Sigmoid colon (tissue), 7 donors: ENCODE results near the gene CST6. TPM values are rescaled to one million over a fixed set of nuclear protein-coding genes. Genes with fewer than 3 reads are reported as not detected.

ENCODE experiments used
- DNase-seq: peaks from one replicate; pipeline ENCODE4 v3.0.0-alpha.2; 2019
- H3K27ac ChIP-seq, 4 donors: fragments of 200-600 bp; sonication (generic); one replicate each; pipeline ENCODE4 v1.5.1; 2016 to 2019; ENCODE audit warnings: mild to moderate bottlenecking in 1 of 4
- H3K27me3 ChIP-seq, 3 donors: fragments of 200-600 bp; sonication (generic); one replicate each; pipeline ENCODE4 v1.5.1; 2019; ENCODE audit warnings: mild to moderate bottlenecking in 1 of 3
- H3K36me3 ChIP-seq, 4 donors: fragments of 200-600 bp; sonication (generic); one replicate each; pipeline ENCODE4 v1.5.1; 2016 to 2019
- H3K4me1 ChIP-seq, 4 donors: fragments of 200-600 bp; sonication (generic); one replicate each; pipeline ENCODE4 v1.5.1; 2017 to 2019
- H3K4me3 ChIP-seq, 4 donors: fragments of 200-600 bp; sonication (generic); one replicate each; pipeline ENCODE4 v1.5.1; 2017 to 2019; ENCODE audit warnings: mild to moderate bottlenecking in 2 of 4, moderate library complexity in 1 of 4
- H3K9me3 ChIP-seq, 4 donors: fragments of 200-600 bp in 3 of 4; sonication (generic) in 3 of 4; one replicate each; pipeline versions ENCODE4 v1.5.1 to v1.6.1; 2013 to 2019
- CTCF ChIP-seq, 4 experiments: fragments of 450-650 bp in 3 of 4; fragments of 200-600 bp in 1 of 4; IDR thresholded peaks; one replicate each; pipeline ENCODE4 v1.5.1; 2016 to 2019; ENCODE audit warnings: antibody characterized with exemption in 4 of 4, mild to moderate bottlenecking in 3 of 4, moderate library complexity in 2 of 4
- EP300 ChIP-seq, 4 donors: sonication (generic); formaldehyde crosslinking; IDR thresholded peaks; one replicate each; pipeline ENCODE4 v1.6.1; 2017; ENCODE audit warnings: antibody characterized with exemption in 4 of 4
- POLR2A ChIP-seq, 2 donors: fragments of 450-650 bp; IDR thresholded peaks; one replicate each; pipeline ENCODE4 v1.6.1; 2016; ENCODE audit warnings: antibody characterized with exemption in 2 of 2, mild to moderate bottlenecking in 2 of 2, moderate library complexity in 2 of 2
- POLR2AphosphoS5 ChIP-seq, 4 donors: sonication (generic); formaldehyde crosslinking; IDR thresholded peaks; one replicate each; pipeline ENCODE4 v1.6.1; 2017; ENCODE audit warnings: antibody characterized with exemption in 4 of 4
- WGBS, 2 donors: extraction: QIAGEN DNeasy Blood & Tissue Kit; methylation state at CpG; one replicate each; pipeline ENCODE4 v1.1.7; 2013; 5-methylcytosine and 5-hydroxymethylcytosine counted together
- intact Hi-C: fragments of 100-400 bp; cut with DNase I; formaldehyde crosslinking; loops from one replicate; pipeline ENCODE4 v1.15.1; 2023
- polyA plus RNA-seq, 3 donors: library from polyadenylated mRNA; stranded (reverse); fragments of 200-250 nt; gene quantifications; one replicate each; pipeline ENCODE4 v1.2.3, GENCODE V29; 2013
- total RNA-seq, 4 donors: library from RNA; depleted of rRNA; stranded (reverse); fragments of >200 nt; gene quantifications; one replicate each; pipeline ENCODE4 v1.1.0, GENCODE V29; 2016
- donor health status: healthy with polysubstance abuse.
- donor health status: Bipolar disorder and iron deficiency.
- donor health status: healthy.

Gene CST6
- total and polyA plus RNA-seq, 7 donors = 0.10 to 1.2 TPM; not detected in 5

- WGBS, 2 donors = 72 to 73% methylated on average over 5 of the region's 5 CpGs
- intact Hi-C loops = no loop called here
Measured at GRCh38 chr11:66036334-66036710, 24.5 kb downstream of the CST6 start.

DNA sequence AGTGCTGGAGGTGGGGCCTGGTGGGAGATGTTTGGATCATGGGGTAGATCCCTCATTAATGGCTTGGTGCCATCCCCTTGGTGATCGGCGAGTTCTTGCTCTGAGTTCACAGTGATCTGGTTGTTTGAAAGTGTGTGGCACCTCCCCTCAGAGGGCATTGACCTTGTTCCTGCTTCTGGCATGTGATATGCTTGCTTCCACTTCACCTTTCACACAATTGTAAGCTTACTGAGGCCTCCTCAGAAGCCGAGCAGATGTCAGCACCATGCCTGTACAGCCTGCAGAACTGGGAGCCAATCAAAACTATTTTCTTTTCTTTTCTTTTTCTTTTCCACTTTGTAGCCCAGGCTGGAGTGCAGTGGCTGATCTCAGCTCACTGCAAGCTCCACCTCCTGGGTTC lies 25.5 kb downstream of the CST6 start:
- Histone ChIP-seq H3K27ac (no peak overlapping the region), H3K27me3 (no peaks in the 10 kb centered on the region), H3K9me3 (no peaks in the 10 kb centered on the region), H3K4me1 (no peaks in the 10 kb centered on the region), H3K36me3 (no peaks in the 10 kb centered on the region), H3K4me3 (no peak overlapping the region)
- TF ChIP-seq EP300 (IDR thresholded peaks at IDR 0.05) (no peak), POLR2AphosphoS5 (IDR thresholded peaks at IDR 0.05) (no peak), CTCF (IDR thresholded peaks at IDR 0.05) (no peak), POLR2A (IDR thresholded peaks at IDR 0.05) (no peak)
- intact Hi-C loops = no loop called here
- DNase-seq = no peak
- WGBS, 2 donors = 81 to 94% methylated on average over 3 of the region's 3 CpGs

More at GRCh38 chr11:66036334-66036710, 24.5 kb downstream of the CST6 start:
- TF ChIP-seq POLR2AphosphoS5 (IDR thresholded peaks at IDR 0.05) = no peak
- no peak for TF ChIP-seq POLR2A (IDR thresholded peaks at IDR 0.05)
- no peak for TF ChIP-seq CTCF (IDR thresholded peaks at IDR 0.05)
- no peak for TF ChIP-seq EP300 (IDR thresholded peaks at IDR 0.05)
- Histone ChIP-seq H3K36me3 (no peaks in the 10 kb centered on the region), H3K27ac (no peak overlapping the region), H3K4me1 (no peaks in the 10 kb centered on the region), H3K9me3 (no peaks in the 10 kb centered on the region), H3K4me3 (no peak overlapping the region), H3K27me3 (no peaks in the 10 kb centered on the region)
- no peak for DNase-seq

- no peaks in the 10 kb centered on the region for H3K9me3 ChIP-seq
- DNase-seq = no peak
- H3K4me1 ChIP-seq = no peaks in the 10 kb centered on the region
- H3K27me3 ChIP-seq = no peaks in the 10 kb centered on the region
- no peaks in the 10 kb centered on the region for H3K36me3 ChIP-seq
- TF ChIP-seq EP300 (IDR thresholded peaks at IDR 0.05) (no peak), POLR2AphosphoS5 (IDR thresholded peaks at IDR 0.05) (no peak), POLR2A (IDR thresholded peaks at IDR 0.05) (no peak), CTCF (IDR thresholded peaks at IDR 0.05) (no peak)
- intact Hi-C loops = no loop called here
- H3K4me3 ChIP-seq = no peak overlapping the region
- H3K27ac ChIP-seq = no peak overlapping the region
- 89 to 92% methylated on average over 3 of the region's 3 CpGs for WGBS, 2 donors
Measured at GRCh38 chr11:66039765-66040164, 28.0 kb downstream of the CST6 start.

GRCh38 chr11:66042227-66042995 lies 30.6 kb downstream of the CST6 start:
- Histone ChIP-seq H3K27ac (no peak overlapping the region), H3K4me1 (peaks cover 0 to 7% (median 3%) of the 10 kb centered on the region in 4 donors), H3K9me3 (no peaks in the 10 kb centered on the region), H3K27me3 (peaks cover 0 to 3% (median 2%) of the 10 kb centered on the region in 3 donors), H3K4me3 (no peak overlapping the region), H3K36me3 (no peaks in the 10 kb centered on the region)
- intact Hi-C loops = no loop called here
- 97% methylated on average over 81 of the region's 81 CpGs for WGBS, 2 donors
- DNase-seq = no peak
- TF ChIP-seq CTCF (IDR thresholded peaks at IDR 0.05) (no peak), POLR2AphosphoS5 (IDR thresholded peaks at IDR 0.05) (no peak), EP300 (IDR thresholded peaks at IDR 0.05) (no peak), POLR2A (IDR thresholded peaks at IDR 0.05) (no peak)
